NOMO-1 treated with DMSO at 0.1 percent for 48 hours (cell line): Measurements from ENCODE around the gene DGKQ.

Source experiments
- DNase-seq: peaks from one replicate; lab custom pipeline; 2025; ENCODE audit not compliant: unreplicated experiment; lab: John Stamatoyannopoulos, UW

Gene DGKQ, protein sequence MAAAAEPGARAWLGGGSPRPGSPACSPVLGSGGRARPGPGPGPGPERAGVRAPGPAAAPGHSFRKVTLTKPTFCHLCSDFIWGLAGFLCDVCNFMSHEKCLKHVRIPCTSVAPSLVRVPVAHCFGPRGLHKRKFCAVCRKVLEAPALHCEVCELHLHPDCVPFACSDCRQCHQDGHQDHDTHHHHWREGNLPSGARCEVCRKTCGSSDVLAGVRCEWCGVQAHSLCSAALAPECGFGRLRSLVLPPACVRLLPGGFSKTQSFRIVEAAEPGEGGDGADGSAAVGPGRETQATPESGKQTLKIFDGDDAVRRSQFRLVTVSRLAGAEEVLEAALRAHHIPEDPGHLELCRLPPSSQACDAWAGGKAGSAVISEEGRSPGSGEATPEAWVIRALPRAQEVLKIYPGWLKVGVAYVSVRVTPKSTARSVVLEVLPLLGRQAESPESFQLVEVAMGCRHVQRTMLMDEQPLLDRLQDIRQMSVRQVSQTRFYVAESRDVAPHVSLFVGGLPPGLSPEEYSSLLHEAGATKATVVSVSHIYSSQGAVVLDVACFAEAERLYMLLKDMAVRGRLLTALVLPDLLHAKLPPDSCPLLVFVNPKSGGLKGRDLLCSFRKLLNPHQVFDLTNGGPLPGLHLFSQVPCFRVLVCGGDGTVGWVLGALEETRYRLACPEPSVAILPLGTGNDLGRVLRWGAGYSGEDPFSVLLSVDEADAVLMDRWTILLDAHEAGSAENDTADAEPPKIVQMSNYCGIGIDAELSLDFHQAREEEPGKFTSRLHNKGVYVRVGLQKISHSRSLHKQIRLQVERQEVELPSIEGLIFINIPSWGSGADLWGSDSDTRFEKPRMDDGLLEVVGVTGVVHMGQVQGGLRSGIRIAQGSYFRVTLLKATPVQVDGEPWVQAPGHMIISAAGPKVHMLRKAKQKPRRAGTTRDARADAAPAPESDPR

DNA sequence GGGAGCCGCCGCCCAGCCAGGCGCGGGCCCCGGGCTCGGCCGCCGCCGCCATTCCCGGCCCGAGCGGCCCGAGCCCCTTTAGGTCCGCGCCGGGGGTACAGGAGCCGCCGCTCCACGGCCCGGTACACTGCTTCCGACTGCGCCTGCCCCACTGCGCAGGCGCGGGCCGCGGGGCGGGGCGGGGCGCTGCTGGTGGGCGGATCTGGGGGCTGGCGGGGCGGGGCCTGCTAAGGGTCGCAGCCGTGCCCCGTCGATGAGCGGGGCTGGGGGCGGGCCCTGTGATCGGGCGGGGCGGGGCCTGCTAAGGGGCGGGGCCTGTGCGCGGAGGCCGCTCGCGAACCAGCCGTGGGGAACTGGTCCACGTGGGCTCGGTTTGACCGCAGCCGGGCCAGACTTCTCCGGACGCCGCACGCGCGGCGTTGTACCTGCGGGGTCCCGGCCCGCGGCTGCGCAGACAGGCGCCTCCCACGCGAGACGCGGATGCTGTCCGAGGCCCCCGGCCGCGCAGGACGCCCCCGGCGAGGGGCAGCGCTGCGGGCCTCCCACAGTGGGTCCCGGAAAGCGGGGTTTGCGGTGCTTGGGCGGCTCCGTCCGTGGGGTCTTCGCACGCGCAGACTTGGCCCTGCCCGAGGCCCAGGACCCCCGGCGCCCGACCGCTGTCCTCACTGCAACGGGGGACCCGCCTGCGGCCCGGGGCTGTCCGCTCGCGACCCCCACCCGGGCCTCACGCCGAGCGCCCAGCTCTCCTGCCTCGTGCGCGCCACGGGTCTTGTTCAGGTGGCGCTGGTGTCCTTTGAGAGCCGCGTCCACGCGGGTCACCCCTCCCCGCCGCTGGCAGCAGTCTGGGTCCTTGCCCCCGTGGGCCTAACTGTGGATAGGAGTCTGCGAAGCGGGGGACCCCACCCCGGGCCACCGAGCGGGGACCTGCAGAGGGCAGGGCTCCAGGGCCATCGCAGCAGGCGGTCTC lies at the start of gene DGKQ:
Gene DGKQ, minus strand, starts transcription at position 139 of the 967 bp plus-strand sequence. Its CDS starts 87 bp downstream, at position 52.
- peak; percentile 64 for DNase-seq

DNA sequence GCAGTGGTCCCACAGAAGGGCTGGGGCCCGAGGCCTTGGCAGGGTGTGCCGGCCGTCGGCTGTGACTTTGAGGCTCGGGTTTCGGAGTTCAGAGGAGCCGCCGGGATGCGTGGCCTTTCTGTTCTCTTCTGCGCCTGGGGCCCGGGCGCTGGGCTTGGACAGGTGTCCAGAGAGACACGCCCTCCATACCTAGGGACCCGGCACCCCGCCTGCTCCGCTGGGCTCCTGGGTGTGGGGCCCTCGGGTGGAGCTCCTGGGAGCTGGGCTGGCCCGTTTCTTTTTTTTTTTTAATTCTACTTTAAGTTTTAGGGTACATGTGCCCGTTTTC lies 49.3 kb upstream of the DGKQ start:
- no peak for DNase-seq

DNA sequence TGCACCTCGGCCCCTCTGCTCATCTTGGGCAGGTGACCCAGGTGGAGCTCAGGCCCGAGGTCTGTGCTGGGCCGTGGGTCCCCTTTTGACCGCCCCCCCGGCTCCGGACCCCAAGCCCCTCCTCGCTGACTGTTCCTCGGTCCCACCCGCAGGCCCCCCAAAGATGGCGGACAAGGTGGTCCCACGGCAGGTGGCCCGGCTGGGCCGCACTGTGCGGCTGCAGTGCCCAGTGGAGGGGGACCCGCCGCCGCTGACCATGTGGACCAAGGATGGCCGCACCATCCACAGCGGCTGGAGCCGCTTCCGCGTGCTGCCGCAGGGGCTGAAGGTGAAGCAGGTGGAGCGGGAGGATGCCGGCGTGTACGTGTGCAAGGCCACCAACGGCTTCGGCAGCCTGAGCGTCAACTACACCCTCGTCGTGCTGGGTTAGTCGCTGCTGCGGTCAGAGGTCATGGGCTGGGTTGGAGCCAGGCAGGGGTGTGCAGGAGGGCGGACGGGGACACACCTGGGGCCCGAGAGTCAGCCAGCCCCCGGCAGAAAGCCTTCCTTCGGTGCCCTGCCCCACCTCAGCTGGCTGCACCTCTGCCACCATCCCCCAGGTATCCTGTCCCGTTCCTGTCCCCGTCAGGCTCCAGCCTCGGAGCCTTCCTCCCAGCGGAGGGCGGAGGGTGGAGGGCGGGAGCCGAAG lies 48.8 kb upstream of the DGKQ start:
- no peak for DNase-seq

DNA sequence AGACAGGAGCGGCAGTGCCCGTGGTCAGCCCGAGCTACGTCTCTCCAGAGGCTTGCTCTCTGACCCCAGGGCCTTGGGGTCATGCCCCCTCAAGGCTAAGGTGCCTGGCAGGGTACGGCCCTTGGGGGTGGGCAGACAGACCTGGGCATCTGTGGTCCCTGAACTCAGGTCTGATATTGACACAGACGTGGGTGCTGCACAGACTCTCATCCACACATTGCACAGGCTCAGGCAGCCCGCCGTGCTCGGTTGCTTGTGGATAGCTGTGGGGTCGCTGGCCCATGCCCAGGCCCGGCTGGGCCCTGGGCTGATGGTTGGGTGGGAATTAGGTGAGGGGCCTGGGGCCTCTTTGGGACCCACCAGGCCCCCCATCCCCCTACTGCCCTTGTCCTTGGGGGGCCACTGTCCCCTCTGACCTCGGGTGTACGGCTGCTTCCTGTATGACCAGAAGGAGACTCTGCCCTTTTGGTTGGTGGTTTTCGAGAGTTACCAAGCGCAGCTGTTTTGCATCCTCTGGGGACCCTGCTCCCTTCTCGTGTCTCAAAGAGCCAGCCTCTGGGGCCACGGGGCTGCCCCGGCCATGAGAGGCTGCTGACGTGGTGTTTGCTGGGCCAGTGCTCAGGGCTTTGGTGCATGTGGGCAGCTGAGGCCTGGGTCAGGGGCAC lies 48.1 kb upstream of the DGKQ start:
- DNase-seq, result no peak

DNA sequence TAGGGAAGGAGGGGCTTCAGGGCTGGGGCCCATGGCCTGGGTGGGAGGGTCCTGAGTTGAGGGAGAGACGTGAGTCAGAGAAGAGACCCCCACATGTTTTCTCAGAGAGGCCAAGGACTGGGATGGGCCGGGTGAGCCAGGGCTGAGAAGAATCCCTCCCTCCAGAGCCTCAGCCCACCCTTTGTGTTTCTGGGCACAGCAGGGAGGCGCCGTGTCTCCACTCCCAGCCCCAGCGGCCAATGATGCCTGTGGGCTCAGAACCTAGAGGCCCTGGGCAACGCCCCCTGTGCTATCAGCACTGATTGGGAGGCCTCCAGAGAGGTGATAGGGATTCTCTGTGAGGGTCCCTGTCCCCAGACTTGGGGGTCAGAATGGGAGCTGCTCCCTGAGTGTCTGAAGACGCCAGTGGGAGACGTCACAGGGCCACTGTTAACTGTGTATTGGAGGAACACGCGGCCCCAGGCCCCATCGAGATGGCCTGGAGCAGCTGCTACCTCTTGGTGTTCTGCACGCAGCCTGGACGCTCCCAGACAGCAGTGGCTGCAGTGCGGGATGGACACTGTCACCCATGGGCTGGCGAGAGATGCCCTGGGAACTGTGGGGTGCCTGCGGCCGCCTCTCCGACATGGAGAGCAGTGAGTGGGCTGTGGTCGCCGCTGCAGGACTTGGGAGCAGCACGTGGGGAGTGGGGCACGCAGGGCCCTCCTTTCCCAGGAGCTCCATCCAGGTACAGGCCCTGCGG lies 46.5 kb upstream of the DGKQ start:
- DNase-seq, result no peak

DNA sequence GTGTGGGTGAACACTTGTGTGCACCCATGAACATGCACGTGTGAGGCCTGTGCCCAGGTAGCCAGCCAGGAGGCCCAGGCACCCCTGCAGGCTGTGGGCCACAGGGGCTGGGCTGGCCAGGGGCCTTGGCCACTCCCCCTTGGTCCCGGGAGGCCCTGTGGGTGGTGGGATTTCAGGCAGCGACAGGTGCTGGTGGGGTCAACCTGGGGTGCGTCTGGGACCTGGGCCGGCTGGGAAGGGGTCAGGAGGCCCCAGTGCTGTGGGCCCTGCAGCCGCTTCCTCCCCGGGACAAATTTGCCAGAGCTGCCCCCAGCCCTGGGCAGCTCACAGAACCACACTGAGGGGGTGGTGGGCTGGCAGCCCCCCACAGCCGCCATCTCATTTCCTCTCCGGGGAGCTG lies 46.0 kb upstream of the DGKQ start:
- DNase-seq, result no peak

DNA sequence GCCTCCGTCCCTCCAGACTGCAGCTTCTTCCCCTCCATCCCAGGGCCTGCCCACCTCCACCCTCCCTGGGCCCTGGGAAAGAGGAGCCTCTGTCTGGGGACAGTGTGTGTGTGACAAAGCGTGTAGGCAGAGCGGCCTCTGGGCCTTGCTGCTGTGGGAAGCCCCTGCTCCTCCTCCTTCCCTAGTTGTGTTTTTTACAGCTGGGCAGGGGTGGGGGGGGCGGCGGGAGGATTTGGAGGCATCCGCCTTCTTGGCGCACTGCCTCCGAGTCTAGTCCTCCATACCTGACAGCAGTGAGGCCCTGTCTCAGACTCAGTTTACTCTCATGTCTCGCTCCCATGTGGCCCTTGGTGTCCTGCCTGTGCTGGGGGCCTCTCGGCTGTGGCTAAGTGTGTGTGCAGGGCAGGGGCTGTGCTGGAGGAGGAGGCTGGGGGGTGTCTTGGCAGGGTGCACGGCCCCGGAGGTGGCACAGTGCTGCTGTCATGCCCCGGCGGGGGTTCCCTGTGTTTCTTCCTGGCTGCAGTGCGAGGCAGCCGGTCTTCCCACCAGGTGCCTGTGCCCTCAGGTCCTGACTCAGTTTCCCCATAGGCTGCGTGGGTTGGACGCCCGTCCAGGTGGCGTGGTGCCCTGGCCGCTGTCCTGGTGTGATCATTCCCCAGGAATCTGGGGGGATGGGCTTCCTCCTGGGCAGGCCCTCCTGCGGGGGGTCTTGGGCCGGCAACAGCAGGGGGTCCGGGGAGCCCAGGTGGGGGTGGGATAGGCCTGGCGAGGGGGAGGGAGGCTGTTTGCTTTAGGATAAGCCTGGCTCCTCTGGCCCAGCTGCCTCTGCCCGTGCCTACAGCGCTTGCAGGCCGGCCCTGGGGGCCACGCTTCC lies 45.0 kb upstream of the DGKQ start:
- DNase-seq, result no peak

DNA sequence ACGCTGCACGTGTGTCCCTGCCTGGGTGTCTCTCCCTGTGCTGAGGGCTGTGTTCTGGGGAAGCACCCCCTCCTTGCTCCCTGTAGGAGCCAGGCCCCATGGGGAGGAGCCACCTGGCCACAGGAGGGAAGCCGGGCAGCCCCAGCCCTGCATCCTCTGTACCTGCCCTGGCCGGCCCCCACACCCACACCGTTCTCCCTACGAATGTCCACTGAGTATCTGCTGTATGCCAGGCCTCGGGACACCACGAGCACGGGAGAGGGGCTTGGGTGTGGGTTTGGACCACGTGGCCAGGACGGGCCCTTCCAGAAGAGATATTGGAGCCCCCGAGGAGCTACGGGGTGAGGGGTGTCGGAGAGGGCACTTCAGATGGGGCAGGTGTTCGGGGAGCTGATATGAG lies 44.3 kb upstream of the DGKQ start:
- DNase-seq, result no peak

DNA sequence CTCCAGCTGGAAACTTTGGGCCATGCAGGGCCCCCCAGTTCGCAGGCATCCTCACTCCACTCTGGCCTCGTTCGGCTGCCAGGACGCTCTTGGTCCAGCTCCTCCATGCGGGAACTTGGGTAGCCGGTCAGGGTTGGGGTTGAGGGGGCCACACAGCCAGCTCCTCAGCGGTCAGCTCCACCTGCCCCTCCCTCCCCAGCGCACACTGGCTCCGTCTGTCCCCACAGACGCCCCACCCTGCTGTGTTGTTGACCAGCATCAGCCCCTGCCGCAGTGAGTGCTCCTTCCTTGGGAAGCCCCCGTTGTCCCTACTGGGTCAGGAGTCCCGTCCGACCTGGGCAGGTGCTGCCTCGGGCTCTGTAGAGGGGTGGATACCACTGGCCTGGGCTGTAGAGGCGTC lies 43.8 kb upstream of the DGKQ start:
- DNase-seq, result no peak

DNA sequence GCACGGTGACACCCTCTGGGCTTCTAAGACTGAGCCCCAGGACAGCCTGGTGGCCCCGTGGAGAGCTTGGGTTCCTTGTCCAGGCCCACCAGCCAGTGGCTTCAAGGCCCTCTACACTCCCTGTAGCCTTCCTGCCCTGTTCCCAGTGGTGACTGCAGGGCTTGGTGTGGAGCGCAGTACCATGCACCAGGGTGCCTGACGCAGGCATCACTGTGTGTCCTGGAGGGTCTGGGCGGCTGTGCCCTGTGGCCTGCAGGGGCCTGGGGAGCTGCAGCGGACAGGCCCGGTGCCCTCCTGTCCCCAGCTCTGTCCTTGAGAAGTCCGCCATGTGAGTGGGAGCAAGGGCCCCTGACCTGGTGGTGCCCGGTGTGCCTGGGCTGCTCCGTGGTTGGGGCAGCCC lies 42.4 kb upstream of the DGKQ start:
- DNase-seq, result no peak

DNA sequence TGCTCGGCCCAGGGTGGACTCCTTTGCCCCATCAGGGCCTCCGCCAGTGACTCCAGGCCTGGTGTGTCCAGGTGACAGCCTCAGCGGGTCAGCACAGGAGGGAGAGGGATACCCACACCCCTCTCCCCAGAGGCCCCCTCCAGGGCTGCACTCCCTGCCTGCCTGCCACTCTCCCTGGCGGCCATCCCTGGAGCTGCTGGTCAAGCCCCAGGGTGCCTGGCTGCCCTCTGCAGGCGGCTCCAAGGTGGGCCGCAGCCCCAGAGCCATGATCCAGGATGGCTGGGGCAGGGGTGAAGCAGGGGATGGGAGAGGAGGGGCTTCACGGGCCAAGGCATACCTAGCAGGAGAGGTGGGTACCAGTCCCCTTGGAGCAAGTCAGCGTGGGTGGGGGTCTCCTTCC lies 41.8 kb upstream of the DGKQ start:
- DNase-seq, result no peak

DNA sequence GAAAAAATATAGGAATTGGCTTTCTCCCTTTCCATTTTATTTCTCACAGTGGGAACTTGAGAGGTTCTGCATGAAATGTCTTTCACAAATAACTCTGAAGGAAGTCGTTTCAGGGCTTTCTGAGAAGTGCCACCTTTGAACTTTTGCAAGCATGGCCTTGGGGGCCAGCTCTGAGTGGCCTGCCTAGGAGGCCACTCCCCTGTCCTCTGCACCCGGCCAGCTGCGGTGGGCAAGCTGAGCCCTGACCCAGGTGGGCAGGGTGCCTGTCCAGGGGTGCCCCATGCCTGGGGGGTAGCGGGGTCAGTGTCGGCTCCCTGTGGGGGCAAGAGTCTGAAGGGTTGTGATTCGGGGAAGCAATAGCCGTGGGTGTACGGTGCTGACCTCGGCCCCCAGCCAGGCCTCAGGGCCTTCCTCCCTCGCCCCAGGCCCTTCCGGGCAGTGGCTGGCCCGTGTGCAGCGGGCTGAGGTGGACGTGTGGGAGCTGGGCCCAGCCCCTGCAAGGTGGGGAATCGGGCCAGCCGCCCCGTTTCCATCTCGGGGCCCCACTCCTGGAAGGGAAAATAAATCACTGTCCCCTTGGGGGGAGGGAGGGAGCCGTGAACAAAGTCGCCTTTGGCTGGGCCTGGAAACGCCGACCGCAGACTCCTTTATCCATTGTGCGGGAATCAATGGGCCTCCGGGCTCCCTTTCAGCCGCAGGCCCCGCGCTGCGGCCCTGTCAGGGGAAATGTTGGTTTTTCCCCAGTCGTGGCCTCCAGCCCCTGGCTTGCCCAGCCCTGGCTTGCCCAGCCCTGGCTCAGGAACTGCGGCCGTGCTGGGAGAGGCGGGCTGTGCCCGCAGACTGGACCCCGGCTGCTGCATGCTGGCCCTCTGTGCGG lies 41.2 kb upstream of the DGKQ start:
- no peak for DNase-seq

DNA sequence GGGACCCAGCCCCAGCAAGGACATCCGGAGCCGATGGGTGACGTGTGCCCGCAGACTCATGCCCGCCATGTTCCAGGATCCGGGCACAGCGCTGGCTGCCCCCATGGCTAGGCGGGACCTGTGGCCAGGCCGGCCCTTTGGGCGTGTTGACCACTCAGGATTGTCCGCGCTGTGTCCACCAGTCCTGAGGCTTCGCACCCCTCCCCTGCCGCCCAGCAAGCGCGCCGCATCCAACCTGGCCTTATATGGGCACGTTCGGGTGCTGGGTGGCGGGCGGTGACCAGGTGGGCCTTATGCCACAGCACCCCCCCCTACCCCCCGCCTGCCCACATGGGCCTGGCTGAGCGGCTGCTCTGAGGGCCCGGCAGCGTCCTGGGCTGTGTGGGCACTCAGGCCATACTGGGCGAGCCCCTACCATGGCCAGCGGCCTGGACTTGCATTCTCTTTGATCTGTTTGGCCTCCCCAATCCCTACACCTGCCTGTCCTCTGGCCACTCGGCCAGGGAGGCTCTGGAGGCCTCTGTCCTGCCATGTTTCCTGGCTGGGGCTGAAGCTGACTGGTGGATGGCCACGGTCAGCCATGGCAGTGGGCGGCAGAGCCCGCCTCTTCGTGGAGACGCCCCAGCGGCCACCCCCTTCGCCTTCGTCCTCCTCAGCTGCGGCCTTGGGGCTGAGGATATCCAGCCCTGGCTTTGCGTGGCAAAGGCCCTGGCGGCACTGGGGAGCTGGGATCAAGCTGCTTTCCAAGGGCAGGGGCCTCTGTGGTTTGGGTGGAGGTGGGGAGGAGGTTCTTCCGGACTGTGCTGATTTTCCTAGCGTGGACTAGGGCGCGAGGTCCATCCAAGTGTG lies 40.1 kb upstream of the DGKQ start:
- DNase-seq, result no peak

DNA sequence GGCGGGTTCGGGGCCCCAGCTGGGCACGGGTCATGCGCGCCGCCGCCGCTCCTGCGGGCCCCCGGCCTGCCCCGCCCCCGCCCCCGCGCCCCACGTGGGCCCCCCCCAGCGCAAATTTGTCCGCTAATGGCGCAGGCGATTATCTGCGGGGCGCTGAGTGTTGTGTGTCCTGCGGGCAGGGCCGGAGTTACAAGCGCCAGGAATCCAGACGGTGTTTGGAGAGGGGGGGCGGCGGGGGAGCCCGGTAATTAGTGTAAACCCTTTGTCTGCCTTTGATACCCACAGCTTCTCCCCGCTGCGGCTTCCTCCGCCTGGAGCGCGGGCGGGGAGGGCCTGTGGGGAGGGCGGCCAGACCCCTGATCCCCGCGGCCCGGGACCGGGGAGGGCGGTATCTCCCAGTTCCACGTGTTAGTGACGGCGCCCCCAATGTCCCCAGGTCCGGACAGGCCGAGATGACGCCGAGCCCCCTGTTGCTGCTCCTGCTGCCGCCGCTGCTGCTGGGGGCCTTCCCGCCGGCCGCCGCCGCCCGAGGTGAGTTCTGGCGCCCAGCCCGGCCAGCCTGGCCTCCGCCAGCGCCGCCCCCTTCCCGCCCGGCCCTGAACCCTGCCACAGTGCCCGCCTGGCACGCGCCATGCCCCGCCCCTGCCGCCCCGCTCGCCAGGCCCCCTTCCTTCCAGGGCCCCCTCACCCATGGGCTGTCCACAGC lies 38.8 kb upstream of the DGKQ start:
- no peak for DNase-seq

DNA sequence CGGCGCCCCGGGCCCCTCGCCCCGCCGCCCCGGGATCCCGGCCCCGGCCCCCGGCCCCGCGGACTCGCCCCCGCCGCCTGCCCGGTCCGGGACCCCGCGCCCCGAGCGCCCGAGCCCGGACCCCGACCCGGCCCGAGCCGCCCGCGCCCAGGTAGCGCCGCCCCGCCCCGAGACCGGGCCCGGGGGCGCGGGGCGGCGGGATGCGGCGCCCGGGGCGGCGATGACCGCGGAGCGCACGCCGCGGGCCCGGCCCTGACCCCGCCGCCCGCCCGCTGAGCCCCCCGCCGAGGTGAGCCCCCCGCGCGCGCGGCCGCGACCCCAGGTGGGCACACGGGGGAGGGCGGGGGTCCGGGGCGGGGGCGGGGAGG lies 38.3 kb upstream of the DGKQ start:
- DNase-seq, result no peak
